Measurements from ENCODE around the gene SERPINB5.

DNA sequence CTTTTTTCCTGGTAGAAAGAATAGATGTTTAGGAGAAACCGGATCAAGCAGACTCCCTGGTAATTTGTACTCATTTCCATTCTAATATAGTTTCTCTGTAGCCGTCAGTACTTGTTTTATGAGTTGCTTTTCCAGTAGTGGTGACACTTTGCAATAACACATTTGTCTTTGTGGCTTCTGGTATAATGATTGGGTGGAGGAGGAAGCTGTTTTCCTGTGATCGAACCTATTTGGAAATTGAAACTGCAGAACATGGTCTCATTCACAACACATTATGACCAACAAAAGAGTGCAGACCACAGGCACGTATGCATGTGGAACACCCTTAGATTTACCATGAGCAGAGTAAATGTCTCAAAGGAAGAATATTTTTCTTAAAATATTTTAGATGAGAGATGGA lies 57.9 kb downstream of the SERPINB5 start:
- TF ChIP-seq, protein P1, sequence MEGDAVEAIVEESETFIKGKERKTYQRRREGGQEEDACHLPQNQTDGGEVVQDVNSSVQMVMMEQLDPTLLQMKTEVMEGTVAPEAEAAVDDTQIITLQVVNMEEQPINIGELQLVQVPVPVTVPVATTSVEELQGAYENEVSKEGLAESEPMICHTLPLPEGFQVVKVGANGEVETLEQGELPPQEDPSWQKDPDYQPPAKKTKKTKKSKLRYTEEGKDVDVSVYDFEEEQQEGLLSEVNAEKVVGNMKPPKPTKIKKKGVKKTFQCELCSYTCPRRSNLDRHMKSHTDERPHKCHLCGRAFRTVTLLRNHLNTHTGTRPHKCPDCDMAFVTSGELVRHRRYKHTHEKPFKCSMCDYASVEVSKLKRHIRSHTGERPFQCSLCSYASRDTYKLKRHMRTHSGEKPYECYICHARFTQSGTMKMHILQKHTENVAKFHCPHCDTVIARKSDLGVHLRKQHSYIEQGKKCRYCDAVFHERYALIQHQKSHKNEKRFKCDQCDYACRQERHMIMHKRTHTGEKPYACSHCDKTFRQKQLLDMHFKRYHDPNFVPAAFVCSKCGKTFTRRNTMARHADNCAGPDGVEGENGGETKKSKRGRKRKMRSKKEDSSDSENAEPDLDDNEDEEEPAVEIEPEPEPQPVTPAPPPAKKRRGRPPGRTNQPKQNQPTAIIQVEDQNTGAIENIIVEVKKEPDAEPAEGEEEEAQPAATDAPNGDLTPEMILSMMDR (IDR thresholded peaks at IDR 0.05): no peak
- TF ChIP-seq POLR2A (IDR thresholded peaks at IDR 0.05) (no peak), POLR2AphosphoS5 (IDR thresholded peaks at IDR 0.05) (no peak)

All from breast epithelium (tissue), 3 donors.